Skeletal muscle tissue (tissue), 4 donors: ENCODE results near the gene GABARAP. TPM values are rescaled to one million over a fixed set of nuclear protein-coding genes. Genes with fewer than 3 reads are reported as not detected.

Experiments
- H3K27ac ChIP-seq: one replicate; pipeline ENCODE4 v1.7.0; 2013; ENCODE audit warnings: mild to moderate bottlenecking, low read depth, low read length, inconsistent platforms
- H3K27me3 ChIP-seq, 3 donors: one replicate each; pipeline ENCODE4 v1.7.0; 2013; ENCODE audit warnings: low read length in 3 of 3; ENCODE audit not compliant: control insufficient read depth in 3 of 3, insufficient read depth in 3 of 3
- H3K36me3 ChIP-seq, 3 donors: one replicate each; pipeline ENCODE4 v1.7.0; 2013; ENCODE audit warnings: low read length in 3 of 3; ENCODE audit not compliant: control insufficient read depth in 3 of 3, insufficient read depth in 3 of 3
- H3K4me1 ChIP-seq, 3 donors: one replicate each; pipeline ENCODE4 v1.7.0; 2013; ENCODE audit warnings: low read length in 3 of 3, mild to moderate bottlenecking in 3 of 3; ENCODE audit not compliant: control insufficient read depth in 3 of 3, insufficient read depth in 3 of 3
- H3K4me3 ChIP-seq, 3 donors: one replicate each; pipeline ENCODE4 v1.7.0; 2013; ENCODE audit warnings: low read length in 3 of 3
- H3K9ac ChIP-seq, 3 donors: one replicate each; pipeline ENCODE4 v1.7.0; 2013; ENCODE audit warnings: low read length in 3 of 3, mild to moderate bottlenecking in 3 of 3, moderate library complexity in 2 of 3, low read depth in 1 of 3
- H3K9me3 ChIP-seq, 3 donors: one replicate each; pipeline ENCODE4 v1.7.0; 2013; ENCODE audit warnings: low read length in 3 of 3; ENCODE audit not compliant: control insufficient read depth in 3 of 3
- total RNA-seq: library from RNA; depleted of rRNA; stranded (reverse); fragments of >200 nt; gene quantifications from one replicate; pipeline ENCODE4 v1.2.3, GENCODE V29; 2014
- donor health status: Osteomylitis.

The GABARAP gene
- total RNA-seq, 1 donor from 2014 or later, result 259 TPM

- H3K27me3 ChIP-seq, result peaks cover 25 to 40% (median 37%) of the 10 kb centered on the region in 3 donors
- no peaks in the 10 kb centered on the region for H3K9me3 ChIP-seq
- no peak overlapping the region for H3K27ac ChIP-seq
- H3K4me3 ChIP-seq, result peak overlapping the region; percentile 36 to 56 (median 54)
- peaks cover 22 to 27% (median 25%) of the 10 kb centered on the region in 3 donors for H3K36me3 ChIP-seq
- peaks cover 13 to 26% (median 20%) of the 10 kb centered on the region in 3 donors for H3K4me1 ChIP-seq
- peak overlapping the region; percentile 43 to 71 (median 59) for H3K9ac ChIP-seq
Measured at GRCh38 chr17:7261379-7262191, 19.3 kb upstream of the GABARAP start.

- peak overlapping the region; percentile 57 to 71 (median 59) for H3K9ac ChIP-seq
- no peaks in the 10 kb centered on the region for H3K9me3 ChIP-seq
- peaks cover 13 to 26% (median 20%) of the 10 kb centered on the region in 3 donors for H3K4me1 ChIP-seq
- peaks cover 25 to 40% (median 37%) of the 10 kb centered on the region in 3 donors for H3K27me3 ChIP-seq
- peaks cover 26 to 34% (median 29%) of the 10 kb centered on the region in 3 donors for H3K36me3 ChIP-seq
- no peak overlapping the region for H3K27ac ChIP-seq
- peak overlapping the region; percentile 36 to 56 (median 54) for H3K4me3 ChIP-seq
Measured at GRCh38 chr17:7260651-7261378, 18.6 kb upstream of the GABARAP start.

- H3K9ac ChIP-seq, result peak overlapping the region in 1 of 3 donors; percentile 71
- peaks cover 13 to 26% (median 20%) of the 10 kb centered on the region in 3 donors for H3K4me1 ChIP-seq
- H3K36me3 ChIP-seq, result peaks cover 26 to 34% (median 32%) of the 10 kb centered on the region in 3 donors
- H3K4me3 ChIP-seq, result no peak overlapping the region
- no peak overlapping the region for H3K27ac ChIP-seq
- H3K9me3 ChIP-seq, result no peaks in the 10 kb centered on the region
- peaks cover 25 to 40% (median 37%) of the 10 kb centered on the region in 3 donors for H3K27me3 ChIP-seq
Measured at GRCh38 chr17:7260151-7260550, 17.9 kb upstream of the GABARAP start.

GRCh38 chr17:7259555-7259889 is 17.3 kb upstream of the GABARAP start:
- peaks cover 32 to 41% (median 38%) of the 10 kb centered on the region in 3 donors for H3K36me3 ChIP-seq
- peaks cover 25 to 39% (median 37%) of the 10 kb centered on the region in 3 donors for H3K27me3 ChIP-seq
- H3K9me3 ChIP-seq, result no peaks in the 10 kb centered on the region
- no peak overlapping the region for H3K4me3 ChIP-seq
- no peak overlapping the region for H3K27ac ChIP-seq
- H3K4me1 ChIP-seq, result peaks cover 13 to 26% (median 20%) of the 10 kb centered on the region in 3 donors
- no peak overlapping the region for H3K9ac ChIP-seq

- H3K9me3 ChIP-seq, result no peaks in the 10 kb centered on the region
- H3K36me3 ChIP-seq, result peaks cover 38 to 46% (median 39%) of the 10 kb centered on the region in 3 donors
- H3K9ac ChIP-seq, result no peak overlapping the region
- no peak overlapping the region for H3K4me3 ChIP-seq
- peaks cover 13 to 26% (median 20%) of the 10 kb centered on the region in 3 donors for H3K4me1 ChIP-seq
- no peak overlapping the region for H3K27ac ChIP-seq
- peaks cover 25 to 37% (median 36%) of the 10 kb centered on the region in 3 donors for H3K27me3 ChIP-seq
Measured at GRCh38 chr17:7258731-7259554, 16.7 kb upstream of the GABARAP start.

GRCh38 chr17:7256766-7257456 is 14.7 kb upstream of the GABARAP start:
- H3K27me3 ChIP-seq, result peaks cover 11 to 18% (median 18%) of the 10 kb centered on the region in 3 donors
- no peak overlapping the region for H3K27ac ChIP-seq
- no peak overlapping the region for H3K4me3 ChIP-seq
- peaks cover 39 to 52% (median 44%) of the 10 kb centered on the region in 3 donors for H3K36me3 ChIP-seq
- no peaks in the 10 kb centered on the region for H3K9me3 ChIP-seq
- no peak overlapping the region for H3K9ac ChIP-seq
- peaks cover 18 to 22% (median 18%) of the 10 kb centered on the region in 3 donors for H3K4me1 ChIP-seq

- H3K27ac ChIP-seq, result no peak overlapping the region
- peaks cover 22 to 25% (median 24%) of the 10 kb centered on the region in 3 donors for H3K4me1 ChIP-seq
- peaks cover 37 to 50% (median 43%) of the 10 kb centered on the region in 3 donors for H3K36me3 ChIP-seq
- H3K27me3 ChIP-seq, result no peaks in the 10 kb centered on the region
- H3K9me3 ChIP-seq, result no peaks in the 10 kb centered on the region
- no peak overlapping the region for H3K9ac ChIP-seq
- H3K4me3 ChIP-seq, result no peak overlapping the region
Measured at GRCh38 chr17:7254511-7254910, 12.3 kb upstream of the GABARAP start.

- H3K36me3 ChIP-seq, result peaks cover 25 to 37% (median 30%) of the 10 kb centered on the region in 3 donors
- peak overlapping the region; percentile 64 to 92 (median 89) for H3K4me3 ChIP-seq
Measured at GRCh38 chr17:7253082-7253481, 10.8 kb upstream of the GABARAP start.

More at GRCh38 chr17:7253082-7253481, 10.8 kb upstream of the GABARAP start:
- no peaks in the 10 kb centered on the region for H3K9me3 ChIP-seq
- peaks cover 32 to 36% (median 35%) of the 10 kb centered on the region in 3 donors for H3K4me1 ChIP-seq
- peak overlapping the region; percentile 98 to 99 (median 99) for H3K9ac ChIP-seq
- H3K27ac ChIP-seq, result peak overlapping the region; percentile 100
- H3K27me3 ChIP-seq, result no peaks in the 10 kb centered on the region
